DOHH2 (cell line): ENCODE results near the gene HSPB9.

Experiments used
- CTCF ChIP-seq: fragments of 200-600 bp; sonication (generic); IDR thresholded peaks from one replicate; pipeline ENCODE4 v1.5.1; 2014; ENCODE audit warnings: antibody characterized with exemption, mild to moderate bottlenecking, low read depth, low read length; ENCODE audit not compliant: poor library complexity, severe bottlenecking
- EZH2phosphoT487 ChIP-seq: fragments of 200-600 bp; sonication (generic); IDR thresholded peaks from 2 replicates; pipeline ENCODE4 v1.6.1; 2017; ENCODE audit warnings: borderline replicate concordance, mild to moderate bottlenecking, antibody characterized with exemption, low read length, moderate library complexity, mixed read lengths

- TF ChIP-seq CTCF (no peak), EZH2phosphoT487 (no peak)
Observed at GRCh38 chr17:42103221-42103954, 19.2 kb upstream of the HSPB9 start.
